ENCODE results near the gene SULT1A1. TPM values are rescaled to one million over a fixed set of nuclear protein-coding genes. Genes with fewer than 3 reads are reported as not detected.
A peak's percentile ranks its signal among the peaks of the same experiment; 100 is the strongest.

SULT1A1 gene
- total and polyA plus RNA-seq, 2 of the 13 experiments (the other 11 are each of a cell fraction or from before 2014, with no cell fraction given): 114 to 147 TPM

GRCh38 chr16:28610595-28611191, 849 bp upstream of the SULT1A1 start (continued):
- TF ChIP-seq WIZ (CRISPR knock-in tag; IDR thresholded peaks at IDR 0.05): 0 out of 2 replicates have a peak, but pooled peaks have one; percentile 73
- TF ChIP-seq HIVEP1 (CRISPR knock-in tag; IDR thresholded peaks at IDR 0.05): peak; percentile 35; the same call in 1 of the 2 replicates
- no peak for TF ChIP-seq PRMT3 (CRISPR knock-in tag; IDR thresholded peaks at IDR 0.05; ENCODE audit: borderline replicate concordance, low read depth)
- no peak for TF ChIP-seq ZSCAN5A (CRISPR knock-in tag; IDR thresholded peaks at IDR 0.05; ENCODE audit: borderline replicate concordance)
- no peak for TF ChIP-seq NFE2 (CRISPR knock-in tag; IDR thresholded peaks at IDR 0.05)
- no peak for TF ChIP-seq TAF15 (IDR thresholded peaks at IDR 0.05; ENCODE audit: low read depth, low read length, poor library complexity, severe bottlenecking)
- TF ChIP-seq ZNF607 (CRISPR knock-in tag; IDR thresholded peaks at IDR 0.05; ENCODE audit: borderline replicate concordance): no peak
- TF ChIP-seq ZNF10 (CRISPR knock-in tag; IDR thresholded peaks at IDR 0.05; ENCODE audit: borderline replicate concordance, low read depth): no peak
- no peak for TF ChIP-seq NFAT5 (CRISPR knock-in tag; IDR thresholded peaks at IDR 0.05)
- TF ChIP-seq ETV6 (CRISPR knock-in tag; conservative IDR thresholded peaks at IDR 0.05): no peak
- TF ChIP-seq ZNF24 (IDR thresholded peaks at IDR 0.05): no peak
- no peak for TF ChIP-seq ZNF468 (CRISPR knock-in tag; IDR thresholded peaks at IDR 0.05)
- TF ChIP-seq TIGD3 (CRISPR knock-in tag; IDR thresholded peaks at IDR 0.05; ENCODE audit: borderline replicate concordance): no peak
- TF ChIP-seq HOXD1 (CRISPR knock-in tag; IDR thresholded peaks at IDR 0.05): no peak
- TF ChIP-seq NFIB (CRISPR knock-in tag; IDR thresholded peaks at IDR 0.05; ENCODE audit: borderline replicate concordance): no peak
- no peak for TF ChIP-seq ZNF44 (CRISPR knock-in tag; IDR thresholded peaks at IDR 0.05)
